OCI-LY1 (cell line): ENCODE results near the gene PGRMC2.

ENCODE experiments used
- H2AFZ ChIP-seq: fragments of 200-600 bp; sonication (generic), shearing (Covaris generic); 2 replicates; pipeline ENCODE4 v1.6.0; 2014; ENCODE audit warnings: antibody characterized with exemption, mild to moderate bottlenecking, low read length
- H3F3A ChIP-seq: fragments of 200-600 bp; sonication (generic), shearing (Covaris generic); 2 replicates; pipeline ENCODE4 v1.6.0; 2014; ENCODE audit warnings: mild to moderate bottlenecking, antibody characterized with exemption, low read length, moderate library complexity; ENCODE audit not compliant: insufficient read depth
- H3K27ac ChIP-seq: fragments of 200-600 bp; sonication (generic); 2 replicates; pipeline ENCODE4 v1.5.1; 2014; ENCODE audit warnings: low read length, mixed run types, mild to moderate bottlenecking, low read depth; ENCODE audit not compliant: poor library complexity, severe bottlenecking
- H3K27me3 ChIP-seq: fragments of 200-600 bp; sonication (generic); 2 replicates; pipeline ENCODE4 v1.6.0; 2014; ENCODE audit warnings: antibody characterized with exemption, mild to moderate bottlenecking, low read length, moderate library complexity; ENCODE audit not compliant: insufficient read depth
- H3K36me3 ChIP-seq: fragments of 200-600 bp; sonication (generic); 2 replicates; pipeline ENCODE4 v1.6.1; 2014; ENCODE audit warnings: mild to moderate bottlenecking, antibody characterized with exemption, low read length, moderate library complexity, mixed read lengths; ENCODE audit not compliant: insufficient read depth
- H3K4me1 ChIP-seq: fragments of 200-600 bp; sonication (generic); 2 replicates; pipeline ENCODE4 v1.5.1; 2014; ENCODE audit warnings: mild to moderate bottlenecking, low read length, moderate library complexity; ENCODE audit not compliant: insufficient read depth, severe bottlenecking
- H3K4me2 ChIP-seq: fragments of 200-600 bp; sonication (generic), shearing (Covaris generic); 2 replicates; pipeline ENCODE4 v1.6.1; 2014; ENCODE audit warnings: low read length
- H3K4me3 ChIP-seq: fragments of 200-600 bp; sonication (generic); 2 replicates; pipeline ENCODE4 v1.5.1; 2014; ENCODE audit warnings: low read length, low read depth, mild to moderate bottlenecking, mixed read lengths; ENCODE audit not compliant: poor library complexity, severe bottlenecking
- H3K79me2 ChIP-seq: fragments of 200-600 bp; shearing (Covaris generic); 2 replicates; pipeline ENCODE4 v1.6.1; 2016; ENCODE audit warnings: mixed run types, low read length, mixed read lengths; ENCODE audit not compliant: insufficient read depth
- H3K9ac ChIP-seq: fragments of 200-600 bp; sonication (generic), shearing (Covaris generic); 2 replicates; pipeline ENCODE4 v1.6.1; 2014; ENCODE audit warnings: mild to moderate bottlenecking, low read length, mixed read lengths
- H3K9me2 ChIP-seq: fragments of 200-600 bp; sonication (generic), shearing (Covaris generic); 2 replicates; pipeline ENCODE4 v1.6.1; 2014; ENCODE audit warnings: low read depth, mild to moderate bottlenecking, low read length, mixed read lengths
- H3K9me3 ChIP-seq: fragments of 200-600 bp; shearing (Covaris generic); 2 replicates; pipeline ENCODE4 v1.6.1; 2014; ENCODE audit warnings: low read length, mixed read lengths
- H4K20me1 ChIP-seq: fragments of 200-600 bp; sonication (generic), shearing (Covaris generic); 2 replicates; pipeline ENCODE4 v1.6.0; 2016; ENCODE audit warnings: mild to moderate bottlenecking, low read length; ENCODE audit not compliant: insufficient read depth
- EZH2 ChIP-seq: fragments of 200-600 bp; sonication (generic), shearing (Covaris generic); IDR thresholded peaks from 2 replicates; pipeline ENCODE4 v1.8.0; 2017; ENCODE audit warnings: borderline replicate concordance, mixed run types, mild to moderate bottlenecking, antibody characterized with exemption, low read length, moderate library complexity, mixed read lengths
- TF ChIP-seq, protein P1 (sequence below): fragments of 200-600 bp; sonication (generic), shearing (Covaris generic); IDR thresholded peaks from 2 replicates; pipeline ENCODE4 v1.5.1; 2017; ENCODE audit warnings: mild to moderate bottlenecking, antibody characterized with exemption, low read length, moderate library complexity, mixed read lengths

PGRMC2 gene

GRCh38 chr4:128277856-128278255 lies 9.8 kb downstream of the PGRMC2 start:
- Histone ChIP-seq H3K79me2 (peaks cover 74% of the 10 kb centered on the region), H3K9ac (no peak overlapping the region), H3K9me2 (no peaks in the 10 kb centered on the region), H3K4me3 (no peak overlapping the region), H3K4me1 (no peaks in the 10 kb centered on the region), H3F3A (no peaks in the 10 kb centered on the region), H3K36me3 (peaks cover 46% of the 10 kb centered on the region), H3K9me3 (0 out of 2 replicates have a peak, but pooled peaks cover 2% of the 10 kb centered on the region), H3K4me2 (no peak overlapping the region), H2AFZ (no peak overlapping the region), H3K27ac (no peak overlapping the region), H4K20me1 (no peaks in the 10 kb centered on the region), H3K27me3 (no peaks in the 10 kb centered on the region)
- no peak for TF ChIP-seq EZH2
- TF ChIP-seq, protein P1, sequence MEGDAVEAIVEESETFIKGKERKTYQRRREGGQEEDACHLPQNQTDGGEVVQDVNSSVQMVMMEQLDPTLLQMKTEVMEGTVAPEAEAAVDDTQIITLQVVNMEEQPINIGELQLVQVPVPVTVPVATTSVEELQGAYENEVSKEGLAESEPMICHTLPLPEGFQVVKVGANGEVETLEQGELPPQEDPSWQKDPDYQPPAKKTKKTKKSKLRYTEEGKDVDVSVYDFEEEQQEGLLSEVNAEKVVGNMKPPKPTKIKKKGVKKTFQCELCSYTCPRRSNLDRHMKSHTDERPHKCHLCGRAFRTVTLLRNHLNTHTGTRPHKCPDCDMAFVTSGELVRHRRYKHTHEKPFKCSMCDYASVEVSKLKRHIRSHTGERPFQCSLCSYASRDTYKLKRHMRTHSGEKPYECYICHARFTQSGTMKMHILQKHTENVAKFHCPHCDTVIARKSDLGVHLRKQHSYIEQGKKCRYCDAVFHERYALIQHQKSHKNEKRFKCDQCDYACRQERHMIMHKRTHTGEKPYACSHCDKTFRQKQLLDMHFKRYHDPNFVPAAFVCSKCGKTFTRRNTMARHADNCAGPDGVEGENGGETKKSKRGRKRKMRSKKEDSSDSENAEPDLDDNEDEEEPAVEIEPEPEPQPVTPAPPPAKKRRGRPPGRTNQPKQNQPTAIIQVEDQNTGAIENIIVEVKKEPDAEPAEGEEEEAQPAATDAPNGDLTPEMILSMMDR: no peak

- no peaks in the 10 kb centered on the region for H3K9me2 ChIP-seq
- TF ChIP-seq, protein P1: no peak
- no peak for TF ChIP-seq EZH2
- H3K36me3 ChIP-seq: peaks cover 46% of the 10 kb centered on the region
- H3K4me2 ChIP-seq: no peak overlapping the region
- H3K4me1 ChIP-seq: no peaks in the 10 kb centered on the region
- no peaks in the 10 kb centered on the region for H3K27me3 ChIP-seq
- H3K4me3 ChIP-seq: no peak overlapping the region
- H3K9me3 ChIP-seq: no peaks in the 10 kb centered on the region
- H3K9ac ChIP-seq: no peak overlapping the region
- no peak overlapping the region for H3K27ac ChIP-seq
- H4K20me1 ChIP-seq: no peaks in the 10 kb centered on the region
- no peaks in the 10 kb centered on the region for H3F3A ChIP-seq
- H3K79me2 ChIP-seq: peaks cover 49% of the 10 kb centered on the region
- H2AFZ ChIP-seq: no peak overlapping the region
Measured at GRCh38 chr4:128275346-128275745, 12.3 kb downstream of the PGRMC2 start.

DNA sequence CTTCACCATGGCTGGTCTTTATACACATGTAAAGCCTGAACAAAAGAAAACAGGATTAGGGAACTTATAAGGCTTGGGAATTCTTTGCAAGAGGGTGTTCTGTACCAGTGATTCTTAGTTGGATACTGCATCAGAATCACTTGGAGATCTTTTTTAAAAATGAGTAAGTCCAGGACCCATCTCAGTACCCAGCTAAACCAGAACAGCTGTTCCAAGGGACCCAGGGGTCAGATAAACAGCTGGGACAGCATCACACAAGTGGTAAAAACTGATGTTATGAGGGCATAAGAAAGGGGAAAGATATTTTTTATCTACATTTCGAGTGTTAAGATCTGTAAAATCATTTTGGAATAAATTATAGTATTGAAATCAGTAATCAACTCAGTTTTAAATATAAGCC lies 16.1 kb downstream of the PGRMC2 start:
- Histone ChIP-seq H3K36me3 (peaks cover 36% of the 10 kb centered on the region), H4K20me1 (no peaks in the 10 kb centered on the region), H3K27me3 (no peaks in the 10 kb centered on the region), H3K27ac (no peak overlapping the region), H3K79me2 (peaks cover 14% of the 10 kb centered on the region; the same call in 1 of the 2 replicates), H3K9ac (no peak overlapping the region), H3F3A (no peaks in the 10 kb centered on the region), H2AFZ (no peak overlapping the region), H3K4me1 (no peaks in the 10 kb centered on the region), H3K9me2 (no peaks in the 10 kb centered on the region), H3K9me3 (no peaks in the 10 kb centered on the region), H3K4me3 (no peak overlapping the region), H3K4me2 (no peak overlapping the region)
- TF ChIP-seq, protein P1: no peak
- no peak for TF ChIP-seq EZH2
